IPS-11a (cell line): ENCODE data around the gene GPR12.

ENCODE experiments used
- H3K4me3 ChIP-seq: one replicate; pipeline ENCODE4 v1.5.1; 2013; ENCODE audit warnings: low read depth, low read length, control low read depth

GPR12 gene

DNA sequence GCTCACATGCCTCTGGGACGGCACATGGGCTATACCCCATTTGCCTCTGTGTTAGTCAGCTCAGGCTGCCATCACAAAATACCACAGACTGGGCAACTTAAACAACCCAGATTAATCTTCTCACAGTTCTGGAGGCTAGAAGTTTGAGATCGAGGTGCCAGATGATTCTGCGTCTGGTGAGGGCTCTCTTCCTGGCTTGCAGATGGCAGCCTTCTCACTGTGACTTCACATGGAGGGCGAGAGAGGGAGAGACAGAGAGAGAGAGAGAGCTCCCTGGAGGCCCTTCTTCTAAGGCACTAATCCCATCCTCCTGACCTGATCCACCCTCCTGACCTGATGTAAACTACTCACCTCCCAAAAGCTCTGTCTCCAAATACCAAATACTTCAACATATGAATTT, 55.0 kb downstream of the GPR12 start:
- H3K4me3 ChIP-seq, result no peak overlapping the region
